ENCODE results near the gene ALDH1B1. TPM values are rescaled to one million over a fixed set of nuclear protein-coding genes. Genes with fewer than 3 reads are reported as not detected.

The ALDH1B1 gene
- total RNA-seq, 2 donors from 2014 or later: 15.6 to 29.1 TPM

DNA sequence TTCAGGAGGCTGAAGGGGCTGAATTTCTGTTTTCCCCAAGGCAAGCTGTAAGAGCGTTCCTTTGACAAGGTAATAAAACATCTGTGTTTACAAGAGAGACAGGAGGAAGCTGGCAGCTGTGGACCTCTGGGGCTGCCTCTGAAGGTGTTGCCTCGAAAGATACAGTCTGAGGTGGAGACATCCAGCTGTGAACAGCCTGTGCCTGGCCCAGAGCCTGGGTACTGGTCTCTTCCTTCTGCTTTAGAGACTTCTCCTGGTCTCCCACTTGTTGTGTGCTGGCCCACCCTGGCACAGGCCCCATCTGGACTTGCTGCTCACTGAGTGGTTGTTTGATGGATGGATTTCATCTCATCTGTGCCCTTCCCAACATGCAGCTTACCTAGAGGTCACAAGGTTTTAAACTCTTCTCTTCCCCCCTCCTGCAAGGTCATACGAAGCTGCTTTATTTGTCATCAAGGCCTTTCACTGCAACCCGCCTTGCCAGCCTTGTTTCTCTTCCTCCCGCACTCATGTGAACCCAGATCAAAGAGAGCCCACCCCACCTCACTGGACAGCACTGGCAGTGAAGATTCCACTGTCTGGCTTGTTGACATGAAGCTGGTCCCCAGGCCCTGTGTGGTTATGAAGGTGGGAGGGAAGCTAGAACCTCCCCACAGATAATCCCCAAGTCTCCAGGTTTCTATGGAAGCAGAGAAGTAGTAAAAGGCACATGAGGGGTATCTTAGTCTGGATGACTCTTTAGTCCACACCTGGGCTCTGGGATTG lies 35.0 kb upstream of the ALDH1B1 start:
- ATAC-seq (replicated peaks): no peak
- Mint-ChIP-seq H3K4me3 (no peak overlapping the region), H3K27me3 (peaks cover 3% of the 10 kb centered on the region), H3K4me1 (no peaks in the 10 kb centered on the region), H3K27ac (no peak overlapping the region), H3K36me3 (ENCODE audit: low read depth) (no peaks in the 10 kb centered on the region), H3K9me3 (no peaks in the 10 kb centered on the region)

GRCh38 chr9:38358390-38359296 lies 33.9 kb upstream of the ALDH1B1 start:
- no peak overlapping the region for H3K27ac Mint-ChIP-seq
- H3K4me1 Mint-ChIP-seq: peaks cover 5% of the 10 kb centered on the region
- no peak overlapping the region for H3K4me3 Mint-ChIP-seq
- no peaks in the 10 kb centered on the region for H3K27me3 Mint-ChIP-seq
- ATAC-seq (replicated peaks): no peak
- no peaks in the 10 kb centered on the region for H3K9me3 Mint-ChIP-seq
- no peaks in the 10 kb centered on the region for H3K36me3 Mint-ChIP-seq (ENCODE audit: low read depth)

DNA sequence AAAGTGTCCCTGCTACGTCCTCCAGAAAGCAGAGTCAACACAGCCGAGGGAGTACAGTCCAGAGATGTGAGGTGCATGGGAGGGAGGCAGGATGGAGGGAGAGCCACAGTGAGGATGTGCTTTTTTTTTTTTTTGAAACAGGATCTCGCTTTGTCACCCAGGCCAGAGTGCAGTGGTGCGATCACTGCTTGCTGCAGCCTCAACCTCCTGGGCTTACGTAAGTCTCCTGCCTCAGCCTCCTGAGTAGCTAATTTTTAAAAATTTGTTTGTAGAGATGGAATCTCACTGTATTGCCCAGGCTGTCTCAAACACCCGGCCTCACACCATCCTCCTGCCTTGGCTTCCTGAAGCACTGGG lies 33.2 kb upstream of the ALDH1B1 start:
- Mint-ChIP-seq H3K4me3 (no peak overlapping the region), H3K27me3 (no peaks in the 10 kb centered on the region), H3K4me1 (peaks cover 5% of the 10 kb centered on the region), H3K9me3 (no peaks in the 10 kb centered on the region), H3K36me3 (ENCODE audit: low read depth) (no peaks in the 10 kb centered on the region), H3K27ac (no peak overlapping the region)
- no peak for ATAC-seq (replicated peaks)

GRCh38 chr9:38359689-38360385 lies 32.7 kb upstream of the ALDH1B1 start:
- no peaks in the 10 kb centered on the region for H3K9me3 Mint-ChIP-seq
- no peak overlapping the region for H3K4me3 Mint-ChIP-seq
- peaks cover 2% of the 10 kb centered on the region for H3K27me3 Mint-ChIP-seq
- ATAC-seq (replicated peaks): no peak
- no peaks in the 10 kb centered on the region for H3K36me3 Mint-ChIP-seq (ENCODE audit: low read depth)
- no peak overlapping the region for H3K27ac Mint-ChIP-seq
- peaks cover 5% of the 10 kb centered on the region for H3K4me1 Mint-ChIP-seq

GRCh38 chr9:38360839-38361472 lies 31.5 kb upstream of the ALDH1B1 start:
- no peak for ATAC-seq (replicated peaks)
- no peak overlapping the region for H3K4me3 Mint-ChIP-seq

GRCh38 chr9:38361473-38361850 lies 31.0 kb upstream of the ALDH1B1 start:
- Mint-ChIP-seq H3K9me3 (no peaks in the 10 kb centered on the region), H3K27ac (no peak overlapping the region), H3K4me3 (no peak overlapping the region), H3K4me1 (peaks cover 5% of the 10 kb centered on the region), H3K27me3 (peaks cover 6% of the 10 kb centered on the region), H3K36me3 (ENCODE audit: low read depth) (no peaks in the 10 kb centered on the region)
- no peak for ATAC-seq (replicated peaks)

More at GRCh38 chr9:38360839-38361472, 31.5 kb upstream of the ALDH1B1 start:
- H3K4me1 Mint-ChIP-seq: peaks cover 5% of the 10 kb centered on the region
- H3K27me3 Mint-ChIP-seq: peaks cover 6% of the 10 kb centered on the region
- H3K9me3 Mint-ChIP-seq: no peaks in the 10 kb centered on the region
- no peaks in the 10 kb centered on the region for H3K36me3 Mint-ChIP-seq (ENCODE audit: low read depth)
- no peak overlapping the region for H3K27ac Mint-ChIP-seq

GRCh38 chr9:38362852-38363588 lies 29.5 kb upstream of the ALDH1B1 start:
- peak overlapping the region; percentile 4 for H3K27ac Mint-ChIP-seq

GRCh38 chr9:38363589-38363925 lies 28.9 kb upstream of the ALDH1B1 start:
- ATAC-seq (replicated peaks): no peak
- Mint-ChIP-seq H3K27me3 (peaks cover 6% of the 10 kb centered on the region), H3K4me1 (peaks cover 5% of the 10 kb centered on the region), H3K36me3 (ENCODE audit: low read depth) (no peaks in the 10 kb centered on the region), H3K4me3 (no peak overlapping the region), H3K27ac (no peak overlapping the region), H3K9me3 (no peaks in the 10 kb centered on the region)

More at GRCh38 chr9:38362852-38363588, 29.5 kb upstream of the ALDH1B1 start:
- H3K27me3 Mint-ChIP-seq: peaks cover 6% of the 10 kb centered on the region
- peak overlapping the region; percentile 50 for H3K4me3 Mint-ChIP-seq
- no peaks in the 10 kb centered on the region for H3K9me3 Mint-ChIP-seq
- ATAC-seq (replicated peaks): peak; percentile 65
- peaks cover 5% of the 10 kb centered on the region for H3K4me1 Mint-ChIP-seq
- no peaks in the 10 kb centered on the region for H3K36me3 Mint-ChIP-seq (ENCODE audit: low read depth)

GRCh38 chr9:38367898-38368297 lies 24.6 kb upstream of the ALDH1B1 start:
- peaks cover 9% of the 10 kb centered on the region for H3K27me3 Mint-ChIP-seq
- no peak overlapping the region for H3K27ac Mint-ChIP-seq
- no peak overlapping the region for H3K4me3 Mint-ChIP-seq
- no peaks in the 10 kb centered on the region for H3K9me3 Mint-ChIP-seq
- H3K4me1 Mint-ChIP-seq: peaks cover 3% of the 10 kb centered on the region
- no peaks in the 10 kb centered on the region for H3K36me3 Mint-ChIP-seq (ENCODE audit: low read depth)
- ATAC-seq (replicated peaks): no peak

DNA sequence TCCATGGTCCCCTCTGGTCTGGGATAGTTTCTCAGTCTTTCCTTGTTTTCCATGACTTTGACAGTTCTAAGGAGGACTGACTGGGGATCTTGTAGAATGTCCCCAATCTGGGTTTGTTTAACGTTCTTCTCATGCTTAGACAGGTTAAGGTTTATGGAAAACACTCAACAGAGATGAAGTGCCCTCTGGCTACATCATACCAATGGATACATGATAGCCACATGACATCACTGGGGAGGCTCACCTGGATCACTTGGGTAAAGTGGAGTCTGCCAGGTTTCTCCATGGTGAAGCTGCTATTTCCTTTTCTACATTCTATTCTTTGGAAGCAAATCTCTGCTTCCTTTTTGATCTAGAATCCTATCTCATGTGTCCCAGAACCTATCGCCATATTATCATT lies 23.8 kb upstream of the ALDH1B1 start:
- Mint-ChIP-seq H3K4me1 (no peaks in the 10 kb centered on the region), H3K36me3 (ENCODE audit: low read depth) (no peaks in the 10 kb centered on the region), H3K9me3 (no peaks in the 10 kb centered on the region), H3K27ac (no peak overlapping the region), H3K27me3 (peaks cover 9% of the 10 kb centered on the region), H3K4me3 (no peak overlapping the region)
- ATAC-seq (replicated peaks): no peak

DNA sequence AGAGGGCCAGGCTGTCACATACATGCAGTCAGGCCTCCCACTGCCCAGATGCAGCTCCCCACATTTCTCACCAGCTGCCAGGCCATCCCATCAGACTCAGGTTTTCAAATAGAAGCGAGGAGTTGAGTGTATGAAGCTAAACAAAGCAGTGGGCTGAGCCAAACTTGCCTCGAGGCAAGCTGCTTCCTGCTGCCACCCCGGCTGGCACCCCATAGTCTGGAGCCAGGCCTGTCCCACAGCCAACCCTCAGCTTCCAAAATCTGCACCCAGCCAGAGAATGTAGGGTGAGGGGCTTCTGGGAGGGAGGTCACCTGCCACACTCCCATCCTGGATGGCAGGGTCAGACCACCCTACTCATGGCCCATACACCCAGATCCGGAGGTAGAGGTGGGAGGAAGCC lies 22.3 kb upstream of the ALDH1B1 start:
- no peaks in the 10 kb centered on the region for H3K36me3 Mint-ChIP-seq (ENCODE audit: low read depth)
- no peak overlapping the region for H3K4me3 Mint-ChIP-seq
- no peak overlapping the region for H3K27ac Mint-ChIP-seq
- ATAC-seq (replicated peaks): no peak
- H3K4me1 Mint-ChIP-seq: no peaks in the 10 kb centered on the region
- no peaks in the 10 kb centered on the region for H3K9me3 Mint-ChIP-seq
- peaks cover 3% of the 10 kb centered on the region for H3K27me3 Mint-ChIP-seq

- peaks cover 7% of the 10 kb centered on the region for H3K27me3 Mint-ChIP-seq
- H3K4me3 Mint-ChIP-seq: no peak overlapping the region
- H3K4me1 Mint-ChIP-seq: no peaks in the 10 kb centered on the region
- peak; percentile 37 for ATAC-seq (replicated peaks)
- H3K36me3 Mint-ChIP-seq (ENCODE audit: low read depth): no peaks in the 10 kb centered on the region
- H3K27ac Mint-ChIP-seq: no peak overlapping the region
- no peaks in the 10 kb centered on the region for H3K9me3 Mint-ChIP-seq
Observed at GRCh38 chr9:38371495-38371894, 21.0 kb upstream of the ALDH1B1 start.

DNA sequence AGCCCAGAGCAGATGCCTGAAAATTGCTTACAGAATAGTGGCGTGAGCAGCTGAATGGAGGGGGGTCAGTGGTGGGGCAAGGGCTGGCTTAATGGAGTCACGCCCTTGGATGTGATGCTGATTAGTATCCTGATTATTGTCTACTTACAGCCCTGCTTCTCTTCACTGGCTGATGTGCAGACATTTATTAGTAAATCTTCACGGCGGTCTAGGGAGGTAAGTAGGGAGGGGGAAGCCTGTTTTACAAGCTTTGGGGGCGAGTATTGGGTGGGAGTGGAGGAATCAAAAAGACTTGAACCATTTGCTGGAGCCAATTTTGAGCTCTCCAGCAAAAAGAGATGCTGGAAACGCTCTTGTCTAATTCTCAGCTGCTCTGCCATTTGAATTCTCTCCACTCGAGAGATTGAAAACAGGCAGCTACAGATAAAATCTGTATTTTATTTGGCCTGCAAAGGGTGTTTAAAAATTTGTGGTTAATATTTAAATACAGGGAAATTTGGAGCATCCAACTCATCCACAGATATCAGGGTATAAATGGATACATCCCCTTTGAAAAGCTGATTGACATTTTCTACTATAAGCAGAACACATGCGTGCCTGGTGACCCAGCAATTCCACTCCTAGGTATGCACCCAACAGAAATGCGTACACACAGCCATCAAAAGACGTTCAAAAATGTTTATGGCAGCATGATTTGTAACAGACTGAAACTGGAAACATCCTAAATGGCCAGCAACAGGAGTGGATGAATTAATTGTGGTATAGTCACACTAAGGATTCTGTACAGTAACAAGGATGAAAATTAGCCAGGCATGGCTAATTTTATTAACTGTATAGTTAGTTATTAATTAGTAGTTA lies 19.5 kb upstream of the ALDH1B1 start:
- Mint-ChIP-seq H3K36me3 (ENCODE audit: low read depth) (no peaks in the 10 kb centered on the region), H3K4me3 (no peak overlapping the region), H3K27me3 (peaks cover 7% of the 10 kb centered on the region), H3K4me1 (no peaks in the 10 kb centered on the region), H3K27ac (no peak overlapping the region), H3K9me3 (no peaks in the 10 kb centered on the region)
- no peak for ATAC-seq (replicated peaks)
